K562 (cell line): ENCODE measurements around the gene EIF4E. TPM values are rescaled to one million over a fixed set of nuclear protein-coding genes. Genes with fewer than 3 reads are reported as not detected.

Source experiments
- ATAC-seq: fragments of 200-7000 bp; cut with Tn5 transposase; 3 replicates; pipeline ENCODE4 v1.9.1; 2020; ENCODE audit warnings: moderate library complexity
- BruUV-seq: library from RNA; stranded (reverse); fragments of 400-500 nt; replicated peaks from 2 replicates; lab custom pipeline; 2021; lab: Mats Ljungman, UMichigan
- CTCF ChIA-PET: fragments of 300-600 bp; formaldehyde crosslinking; extraction: SDS; loops from one replicate; lab custom pipeline; 2021; ENCODE audit warnings: low intra/inter-chr PET ratio; lab: Yijun Ruan, JAX
- POLR2A ChIA-PET: fragments of 300-600, 350-650 bp; sonication (Branson Sonifier 250); formaldehyde crosslinking; extraction: SDS; loops from one replicate; lab custom pipeline; 2021; ENCODE audit warnings: antibody characterized with exemption, inconsistent platforms; lab: Yijun Ruan, JAX
- DNase-seq, 4 experiments: peaks; one replicate each; pipeline versions ENCODE4 v3.0.0 to v3.0.0-alpha.2; 2011 to 2018; ENCODE audit warnings: low spot score in 3 of 4, mixed read lengths in 3 of 4; ENCODE audit errors: extremely low read depth in 1 of 4
- FAIRE-seq: peaks from 2 replicates; lab custom pipeline; 2011; peaks lifted over from hg19 to GRCh38; lab: Jason Lieb, UNC
- H2AFZ ChIP-seq: 2 replicates; pipeline ENCODE4 v1.6.0; 2011; ENCODE audit warnings: low read depth, low read length, control low read depth, inconsistent platforms
- H3K27ac ChIP-seq: fragments of 200-600 bp; 3 replicates; pipeline ENCODE4 v1.8.0; 2011; ENCODE audit warnings: low read depth, mild to moderate bottlenecking, control low read depth, inconsistent platforms, low read length, moderate library complexity, mixed read lengths; ENCODE audit errors: extremely low read depth
- H3K27me3 ChIP-seq, 2 experiments: fragments of 300-600 bp in 1 of 2; 2 replicates in 1 of 2; 3 replicates in 1 of 2; pipeline versions ENCODE4 v1.6.0 to v1.8.0; 2011; ENCODE audit warnings: inconsistent platforms in 2 of 2, low read length in 2 of 2, mild to moderate bottlenecking in 1 of 2, mixed read lengths in 1 of 2, moderate library complexity in 1 of 2; ENCODE audit not compliant: control insufficient read depth in 2 of 2, insufficient read depth in 2 of 2
- H3K36me3 ChIP-seq: fragments of 300-600 bp; 3 replicates; pipeline ENCODE4 v1.8.0; 2011; ENCODE audit warnings: mild to moderate bottlenecking, low read length, inconsistent platforms; ENCODE audit not compliant: control insufficient read depth, insufficient read depth
- H3K4me1 ChIP-seq, 2 experiments: fragments of 200-600 bp in 1 of 2; replicated peaks in 1 of 2; 2 replicates in 1 of 2; 3 replicates in 1 of 2; pipeline versions ENCODE4 v1.5.1 to v1.8.0; 2011; ENCODE audit warnings: inconsistent platforms in 2 of 2, low read length in 2 of 2, mild to moderate bottlenecking in 1 of 2, mixed read lengths in 1 of 2, moderate library complexity in 1 of 2; ENCODE audit not compliant: control insufficient read depth in 2 of 2, insufficient read depth in 2 of 2
- H3K4me2 ChIP-seq: 2 replicates; pipeline ENCODE4 v1.6.1; 2011; ENCODE audit warnings: low read length, control low read depth, inconsistent platforms, mixed read lengths; ENCODE audit not compliant: insufficient read depth
- H3K4me3 ChIP-seq: fragments of 200-600 bp; sonication (generic), shearing (Covaris generic); 2 replicates; pipeline ENCODE4 v1.5.1; 2016; ENCODE audit warnings: control low read depth, inconsistent platforms
- H3K79me2 ChIP-seq: fragments of 200-600 bp; 3 replicates; pipeline ENCODE4 v1.8.0; 2011; ENCODE audit warnings: low read length, inconsistent platforms; ENCODE audit not compliant: control insufficient read depth, insufficient read depth
- H3K9ac ChIP-seq, 2 experiments: 2 replicates each; pipeline versions ENCODE4 v1.6.0 to v1.6.1; 2011; ENCODE audit warnings: low read depth in 2 of 2, low read length in 2 of 2, control low read depth in 1 of 2, inconsistent platforms in 1 of 2, mild to moderate bottlenecking in 1 of 2, mixed read lengths in 1 of 2; ENCODE audit not compliant: insufficient read depth in 1 of 2
- H3K9me1 ChIP-seq: one replicate; pipeline ENCODE4 v1.6.0; 2011; ENCODE audit warnings: inconsistent platforms, mild to moderate bottlenecking, low read length, moderate library complexity; ENCODE audit not compliant: control insufficient read depth, insufficient read depth
- H3K9me3 ChIP-seq: replicated peaks from 2 replicates; pipeline ENCODE4 v1.5.1; 2011; ENCODE audit warnings: low read depth, low read length, inconsistent platforms; ENCODE audit not compliant: control insufficient read depth, insufficient read depth
- H4K20me1 ChIP-seq: replicated peaks from 2 replicates; pipeline ENCODE4 v1.6.1; 2011; ENCODE audit warnings: low read length, inconsistent platforms, mixed read lengths; ENCODE audit not compliant: control insufficient read depth, insufficient read depth
- CBX8 ChIP-seq: fragments of 200-600 bp; sonication (generic); IDR thresholded peaks from 2 replicates; pipeline ENCODE4 v1.6.1; 2012; ENCODE audit warnings: borderline replicate concordance, mixed run types, low read depth, mild to moderate bottlenecking, moderate library complexity, mixed read lengths, low read length, control low read depth, inconsistent platforms; ENCODE audit not compliant: poor library complexity, severe bottlenecking; ENCODE audit errors: extremely low read depth
- COPS2 ChIP-seq: fragments of 450-650 bp; conservative IDR thresholded peaks from 2 replicates; pipeline ENCODE4 v1.6.1; 2016; ENCODE audit warnings: mild to moderate bottlenecking, moderate library complexity
- HSF4 ChIP-seq: fragments of 250-450 bp; sonication (Bioruptor Pico); IDR thresholded peaks from 2 replicates; pipeline ENCODE4 v2.1.2; 2022; ENCODE audit warnings: mild to moderate bottlenecking, moderate library complexity, borderline replicate concordance
- MEF2D ChIP-seq: conservative IDR thresholded peaks from 2 replicates; pipeline ENCODE4 v1.6.1; 2016; ENCODE audit warnings: low read depth, missing genetic modification characterization, missing compliant biosample characterization
- NEUROD1 ChIP-seq: fragments of 150-350 bp; IDR thresholded peaks from 2 replicates; pipeline ENCODE4 v1.6.1; 2014; ENCODE audit warnings: borderline replicate concordance, low read length, low read depth; ENCODE audit not compliant: partially characterized antibody
- RAD21 ChIP-seq, 2 experiments: fragments of 250-450 bp in 1 of 2; fragments of 450-650 bp in 1 of 2; sonication (Bioruptor Pico) in 1 of 2; formaldehyde crosslinking in 1 of 2; IDR thresholded peaks in 1 of 2; conservative IDR thresholded peaks in 1 of 2; 2 replicates each; pipeline versions ENCODE4 v1.4.0 to v1.8.0; 2020 to 2022; ENCODE audit warnings: mild to moderate bottlenecking in 2 of 2, moderate library complexity in 1 of 2
- SAFB2 ChIP-seq: fragments of 200-400 bp; formaldehyde crosslinking; IDR thresholded peaks from 2 replicates; pipeline ENCODE4 v1.6.1; 2018; ENCODE audit warnings: borderline replicate concordance, low read length, low read depth, moderate library complexity; ENCODE audit not compliant: severe bottlenecking
- TSC22D4 ChIP-seq: fragments of 450-650 bp; IDR thresholded peaks from 2 replicates; pipeline ENCODE4 v1.6.1; 2016; ENCODE audit warnings: missing genetic modification characterization, missing biosample characterization, control low read depth
- ZNF212 ChIP-seq: fragments of 450-650 bp; formaldehyde crosslinking; IDR thresholded peaks from 2 replicates; pipeline ENCODE4 v1.4.0; 2020; ENCODE audit warnings: mild to moderate bottlenecking
- ZNF217 ChIP-seq: sonication (generic); formaldehyde crosslinking; IDR thresholded peaks from 2 replicates; pipeline ENCODE4 v1.8.0; 2022; ENCODE audit warnings: mild to moderate bottlenecking, missing genetic modification reagents
- ZNF766 ChIP-seq: fragments of 200-800 bp; sonication (Bioruptor generic); conservative IDR thresholded peaks from 2 replicates; pipeline ENCODE4 v1.6.1; 2016; ENCODE audit warnings: missing genetic modification characterization, missing compliant biosample characterization
- ZNF79 ChIP-seq: fragments of 250-450 bp; sonication (Bioruptor Pico); IDR thresholded peaks from 2 replicates; pipeline ENCODE4 v1.4.0; 2020; ENCODE audit warnings: low read depth, mild to moderate bottlenecking, moderate library complexity
- WGBS: fragments of 100-300 bp; shearing (Covaris generic); methylation state at CpG from one replicate; pipeline ENCODE4 v1.1.6; 2016; ENCODE audit warnings: low coverage, mixed read lengths; ENCODE audit not compliant: insufficient coverage; ENCODE audit errors: missing lambda C conversion rate; 5-methylcytosine and 5-hydroxymethylcytosine counted together
- in situ Hi-C: fragments of 300-500 bp; cut with MboI; formaldehyde crosslinking; loops from 4 replicates; pipeline ENCODE4 v1.15.0; 2018; ENCODE audit warnings: inconsistent platforms, mixed read lengths
- intact Hi-C: fragments of 100-400 bp; cut with micrococcal nuclease; formaldehyde crosslinking; loops from 2 replicates; pipeline ENCODE4 v1.14.2; 2022
- polyA plus RNA-seq, 8 experiments: library from polyadenylated mRNA; depleted of rRNA in 4 of 8; stranded (reverse) in 5 of 8; unstranded in 3 of 8; fragments of >200 nt; fragmentation: Nextera tagmentation in 2 of 8; fragmentation: Illumina TruSeq in 1 of 8; extraction: Ambion mirVana in 2 of 8; extraction: Trizol in 1 of 8; gene quantifications; 2 replicates each; pipeline versions ENCODE4 v1.2.1 to v1.2.3, GENCODE V29; 2011 to 2014; ENCODE audit warnings: inconsistent platforms in 1 of 8, missing spikeins in 1 of 8
- total RNA-seq, 7 experiments: library from RNA; depleted of rRNA in 6 of 7; stranded (reverse); fragments of >200 nt in 6 of 7; fragmentation: Illumina TruSeq in 2 of 7; extraction: Trizol in 2 of 7; gene quantifications; 2 replicates each; pipeline versions ENCODE4 v1.2.1 to v1.2.3, GENCODE V29; 2011 to 2021; ENCODE audit warnings: low replicate concordance in 1 of 7
- TF ChIP-seq, protein P1 (sequence below): IDR thresholded peaks from 2 replicates; pipeline ENCODE4 v1.6.1; 2014; ENCODE audit warnings: antibody characterized with exemption
- TF ChIP-seq, protein P2 (sequence below), 2 experiments: fragments of 450-650 bp; IDR thresholded peaks; 2 replicates each; pipeline ENCODE4 v1.6.1; 2018; ENCODE audit warnings: mild to moderate bottlenecking in 2 of 2, low read depth in 1 of 2; ENCODE audit not compliant: partially characterized antibody in 2 of 2

Gene EIF4E
- total and polyA plus RNA-seq, 9 of the 15 experiments (the other 6 are each of a cell fraction or from before 2014, with no cell fraction given), result 164 to 489 (median 179) TPM

DNA sequence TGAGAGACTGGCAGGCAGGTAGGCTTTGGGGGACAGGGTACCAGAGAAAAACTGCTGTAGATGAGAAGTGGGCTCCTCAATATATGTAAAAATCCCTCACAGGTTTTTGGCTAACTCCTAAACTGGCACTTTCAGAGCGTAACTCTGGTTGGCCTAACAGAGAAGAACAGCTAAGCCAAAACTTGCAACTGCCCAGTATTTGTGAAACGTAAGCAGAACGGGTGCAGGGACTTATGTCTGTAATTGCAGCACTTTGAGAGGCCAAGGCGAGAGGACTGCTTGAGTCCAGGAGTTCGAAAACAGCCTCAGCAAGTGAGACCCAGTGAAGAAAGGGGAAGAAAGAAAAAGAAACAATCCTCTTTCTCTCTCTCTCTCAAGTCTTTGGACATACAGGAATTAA is 25.0 kb downstream of the EIF4E start:
- Histone ChIP-seq H4K20me1 (peaks cover 10% of the 10 kb centered on the region; the same call in 1 of the 2 replicates), H3K9me3 (no peaks in the 10 kb centered on the region), H3K27me3 (no peaks in the 10 kb centered on the region), H2AFZ (no peak overlapping the region), H3K4me1 (peaks cover 0 to 2% of the 10 kb centered on the region in 2 experiments; a peak in 2 of 5 replicates), H3K36me3 (peaks cover 68% of the 10 kb centered on the region), H3K4me3 (no peak overlapping the region), H3K9ac (no peak overlapping the region), H3K4me2 (no peak overlapping the region), H3K27ac (no peak overlapping the region), H3K9me1 (no peaks in the 10 kb centered on the region), H3K79me2 (peaks cover 99% of the 10 kb centered on the region)
- intact Hi-C loops (no loop called here), in situ Hi-C loops (no loop called here)
- ChIA-PET POLR2A (interaction anchor here (0.5 to 0.7 kb wide), 2 partner anchors 244 to 901 kb away, joined by 3 read pairs; no protein-coding TSS in a partner anchor), CTCF (no interaction called here)
- DNase-seq (no peak), ATAC-seq (no peak), FAIRE-seq (no peak)
- BruUV-seq, result no TSS peak
- WGBS, result 88% methylated on average over 5 of the region's 5 CpGs
- TF ChIP-seq SAFB2, result no peak
- no peak for TF ChIP-seq RAD21 (CRISPR knock-in tag; conservative IDR thresholded peaks at IDR 0.05 in 1 of 2, IDR thresholded peaks at IDR 0.05 in 1 of 2)
- TF ChIP-seq HSF4 (CRISPR knock-in tag), result no peak
- no peak for TF ChIP-seq ZNF766
- TF ChIP-seq, protein P1, sequence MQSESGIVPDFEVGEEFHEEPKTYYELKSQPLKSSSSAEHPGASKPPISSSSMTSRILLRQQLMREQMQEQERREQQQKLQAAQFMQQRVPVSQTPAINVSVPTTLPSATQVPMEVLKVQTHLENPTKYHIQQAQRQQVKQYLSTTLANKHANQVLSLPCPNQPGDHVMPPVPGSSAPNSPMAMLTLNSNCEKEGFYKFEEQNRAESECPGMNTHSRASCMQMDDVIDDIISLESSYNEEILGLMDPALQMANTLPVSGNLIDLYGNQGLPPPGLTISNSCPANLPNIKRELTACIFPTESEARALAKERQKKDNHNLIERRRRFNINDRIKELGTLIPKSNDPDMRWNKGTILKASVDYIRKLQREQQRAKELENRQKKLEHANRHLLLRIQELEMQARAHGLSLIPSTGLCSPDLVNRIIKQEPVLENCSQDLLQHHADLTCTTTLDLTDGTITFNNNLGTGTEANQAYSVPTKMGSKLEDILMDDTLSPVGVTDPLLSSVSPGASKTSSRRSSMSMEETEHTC, result no peak
- no peak for TF ChIP-seq ZNF212 (CRISPR knock-in tag)
- TF ChIP-seq CBX8, result no peak
- TF ChIP-seq MEF2D (tag), result no peak
- no peak for TF ChIP-seq ZNF79 (CRISPR knock-in tag)
- no peak for TF ChIP-seq TSC22D4 (tag)
- no peak for TF ChIP-seq NEUROD1
- TF ChIP-seq, protein P2, sequence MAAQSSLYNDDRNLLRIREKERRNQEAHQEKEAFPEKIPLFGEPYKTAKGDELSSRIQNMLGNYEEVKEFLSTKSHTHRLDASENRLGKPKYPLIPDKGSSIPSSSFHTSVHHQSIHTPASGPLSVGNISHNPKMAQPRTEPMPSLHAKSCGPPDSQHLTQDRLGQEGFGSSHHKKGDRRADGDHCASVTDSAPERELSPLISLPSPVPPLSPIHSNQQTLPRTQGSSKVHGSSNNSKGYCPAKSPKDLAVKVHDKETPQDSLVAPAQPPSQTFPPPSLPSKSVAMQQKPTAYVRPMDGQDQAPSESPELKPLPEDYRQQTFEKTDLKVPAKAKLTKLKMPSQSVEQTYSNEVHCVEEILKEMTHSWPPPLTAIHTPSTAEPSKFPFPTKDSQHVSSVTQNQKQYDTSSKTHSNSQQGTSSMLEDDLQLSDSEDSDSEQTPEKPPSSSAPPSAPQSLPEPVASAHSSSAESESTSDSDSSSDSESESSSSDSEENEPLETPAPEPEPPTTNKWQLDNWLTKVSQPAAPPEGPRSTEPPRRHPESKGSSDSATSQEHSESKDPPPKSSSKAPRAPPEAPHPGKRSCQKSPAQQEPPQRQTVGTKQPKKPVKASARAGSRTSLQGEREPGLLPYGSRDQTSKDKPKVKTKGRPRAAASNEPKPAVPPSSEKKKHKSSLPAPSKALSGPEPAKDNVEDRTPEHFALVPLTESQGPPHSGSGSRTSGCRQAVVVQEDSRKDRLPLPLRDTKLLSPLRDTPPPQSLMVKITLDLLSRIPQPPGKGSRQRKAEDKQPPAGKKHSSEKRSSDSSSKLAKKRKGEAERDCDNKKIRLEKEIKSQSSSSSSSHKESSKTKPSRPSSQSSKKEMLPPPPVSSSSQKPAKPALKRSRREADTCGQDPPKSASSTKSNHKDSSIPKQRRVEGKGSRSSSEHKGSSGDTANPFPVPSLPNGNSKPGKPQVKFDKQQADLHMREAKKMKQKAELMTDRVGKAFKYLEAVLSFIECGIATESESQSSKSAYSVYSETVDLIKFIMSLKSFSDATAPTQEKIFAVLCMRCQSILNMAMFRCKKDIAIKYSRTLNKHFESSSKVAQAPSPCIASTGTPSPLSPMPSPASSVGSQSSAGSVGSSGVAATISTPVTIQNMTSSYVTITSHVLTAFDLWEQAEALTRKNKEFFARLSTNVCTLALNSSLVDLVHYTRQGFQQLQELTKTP (IDR thresholded peaks at IDR 0.05; ENCODE audit: low read depth in 1 of 2, partially characterized antibody in 2 of 2), result no peak
- no peak for TF ChIP-seq COPS2
- no peak for TF ChIP-seq ZNF217 (CRISPR knock-in tag)
